ENCODE measurements around the gene CIITA. TPM values are rescaled to one million over a fixed set of nuclear protein-coding genes. Genes with fewer than 3 reads are reported as not detected.

The CIITA gene
- total RNA-seq, 2 donors from 2014 or later, result 0.26 TPM; not detected in 1

- WGBS, 2 experiments (ENCODE audit: insufficient coverage in 1 of 2, insufficient read length in 1 of 2), result 95 to 96% methylated on average over 7 to 11 of the region's 11 CpGs
- Mint-ChIP-seq H3K4me3 (no peak overlapping the region), H3K9me3 (no peaks in the 10 kb centered on the region), H3K27ac (no peak overlapping the region), H3K27me3 (ENCODE audit: insufficient read depth) (no peaks in the 10 kb centered on the region), H3K4me1 (no peaks in the 10 kb centered on the region), H3K36me3 (ENCODE audit: low read depth) (peaks cover 31% of the 10 kb centered on the region)
- peaks cover 9% of the 10 kb centered on the region for H3K36me3 ChIP-seq (ENCODE audit: control insufficient read depth, insufficient read depth, low read length)
- H3K9ac ChIP-seq (ENCODE audit: extremely low read depth, low read length, poor library complexity, severe bottlenecking), result no peak overlapping the region
- no peak overlapping the region for H3K27ac ChIP-seq (ENCODE audit: low read depth, low read length)
- no peak for DNase-seq
- TF ChIP-seq CTCF (conservative IDR thresholded peaks at IDR 0.05), result no peak
- H3K4me1 ChIP-seq (ENCODE audit: control insufficient read depth, insufficient read depth, low read length), result no peaks in the 10 kb centered on the region
- no peak overlapping the region for H3K4me3 ChIP-seq (ENCODE audit: low read length)
- H3K9me3 ChIP-seq (ENCODE audit: control insufficient read depth, low read length), result no peaks in the 10 kb centered on the region
- H3K27me3 ChIP-seq (ENCODE audit: control insufficient read depth, insufficient read depth, low read length, poor library complexity, severe bottlenecking), result no peaks in the 10 kb centered on the region
Measured at GRCh38 chr16:10931977-10932632, 55.1 kb downstream of the CIITA start.

- Histone ChIP-seq H3K27me3 (ENCODE audit: control insufficient read depth, insufficient read depth, low read length, poor library complexity, severe bottlenecking) (no peaks in the 10 kb centered on the region), H3K9ac (ENCODE audit: extremely low read depth, low read length, poor library complexity, severe bottlenecking) (no peak overlapping the region), H3K4me3 (ENCODE audit: low read length) (no peak overlapping the region), H3K27ac (ENCODE audit: low read depth, low read length) (no peak overlapping the region), H3K4me1 (ENCODE audit: control insufficient read depth, insufficient read depth, low read length) (no peaks in the 10 kb centered on the region), H3K36me3 (ENCODE audit: control insufficient read depth, insufficient read depth, low read length) (peaks cover 10% of the 10 kb centered on the region), H3K9me3 (ENCODE audit: control insufficient read depth, low read length) (no peaks in the 10 kb centered on the region)
- Mint-ChIP-seq H3K9me3 (no peaks in the 10 kb centered on the region), H3K4me3 (no peak overlapping the region), H3K4me1 (no peaks in the 10 kb centered on the region), H3K27ac (peak overlapping the region; percentile 18), H3K36me3 (ENCODE audit: low read depth) (peaks cover 20% of the 10 kb centered on the region), H3K27me3 (ENCODE audit: insufficient read depth) (no peaks in the 10 kb centered on the region)
- 93 to 98% methylated on average over 7 to 11 of the region's 11 CpGs for WGBS, 2 experiments (ENCODE audit: insufficient coverage in 1 of 2, insufficient read length in 1 of 2)
- TF ChIP-seq CTCF (conservative IDR thresholded peaks at IDR 0.05), result no peak
- DNase-seq, result no peak
Measured at GRCh38 chr16:10932959-10933710, 56.1 kb downstream of the CIITA start.

GRCh38 chr16:10933865-10934264 is 56.9 kb downstream of the CIITA start:
- no peak overlapping the region for H3K4me3 ChIP-seq (ENCODE audit: low read length)
- H3K27ac ChIP-seq (ENCODE audit: low read depth, low read length), result no peak overlapping the region
- H3K9me3 Mint-ChIP-seq, result no peaks in the 10 kb centered on the region
- H3K4me3 Mint-ChIP-seq, result no peak overlapping the region
- no peak for DNase-seq
- H3K4me1 ChIP-seq (ENCODE audit: control insufficient read depth, insufficient read depth, low read length), result no peaks in the 10 kb centered on the region
- H3K27me3 ChIP-seq (ENCODE audit: control insufficient read depth, insufficient read depth, low read length, poor library complexity, severe bottlenecking), result no peaks in the 10 kb centered on the region
- peaks cover 22% of the 10 kb centered on the region for H3K36me3 Mint-ChIP-seq (ENCODE audit: low read depth)
- peak; percentile 24 for TF ChIP-seq CTCF (conservative IDR thresholded peaks at IDR 0.05)
- H3K27me3 Mint-ChIP-seq (ENCODE audit: insufficient read depth), result no peaks in the 10 kb centered on the region
- 93 to 96% methylated on average over 4 to 8 of the region's 8 CpGs for WGBS, 2 experiments (ENCODE audit: insufficient coverage in 1 of 2, insufficient read length in 1 of 2)
- peaks cover 4% of the 10 kb centered on the region for H3K4me1 Mint-ChIP-seq
- H3K9me3 ChIP-seq (ENCODE audit: control insufficient read depth, low read length), result no peaks in the 10 kb centered on the region
- H3K36me3 ChIP-seq (ENCODE audit: control insufficient read depth, insufficient read depth, low read length), result peaks cover 15% of the 10 kb centered on the region
- peak overlapping the region; percentile 18 for H3K27ac Mint-ChIP-seq
- no peak overlapping the region for H3K9ac ChIP-seq (ENCODE audit: extremely low read depth, low read length, poor library complexity, severe bottlenecking)

All from endodermal cell (in vitro differentiated cells).